ENCODE measurements around the gene BAIAP2L1.

DNA sequence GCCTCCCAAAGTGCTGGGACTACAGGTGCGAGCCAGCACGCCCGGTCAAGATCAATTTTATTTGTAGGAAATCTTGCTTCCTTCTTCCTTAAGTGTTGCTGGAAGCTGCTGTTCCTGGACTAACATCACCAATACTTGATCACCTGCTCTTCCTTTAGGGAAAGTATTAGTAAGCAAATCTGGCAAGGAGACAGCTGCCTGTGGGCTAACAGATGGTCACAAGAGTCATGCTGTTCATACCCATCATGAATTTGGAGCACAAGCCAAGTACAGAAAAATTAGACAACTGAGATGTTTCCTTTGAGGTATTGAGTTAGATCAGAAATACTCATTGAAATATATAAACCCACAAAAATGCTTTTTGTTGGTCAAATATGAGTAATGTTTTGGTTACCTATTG lies 27.9 kb downstream of the BAIAP2L1 start:
- TF ChIP-seq SUZ12 (IDR thresholded peaks at IDR 0.05; ENCODE audit: extremely low read depth, insufficient read depth, insufficient read length) = no peak
- TF ChIP-seq ZNF274 (IDR thresholded peaks at IDR 0.05; ENCODE audit: low read depth, low read length) = no peak
